Nephron (organoid): ENCODE measurements around the gene MAST2.
A peak's percentile ranks its signal among the peaks of the same experiment; 100 is the strongest.

Source experiments
- H3K27ac Mint-ChIP-seq, 3 experiments: 2 replicates each; pipeline ENCODE4 v1.8.0; 2020; ENCODE audit warnings: mixed read lengths in 3 of 3, mild to moderate bottlenecking in 2 of 3, moderate library complexity in 1 of 3
- H3K27me3 Mint-ChIP-seq: 2 replicates; pipeline ENCODE4 v1.8.0; 2021; ENCODE audit warnings: low read depth, mild to moderate bottlenecking, moderate library complexity, mixed read lengths
- H3K36me3 Mint-ChIP-seq: 2 replicates; pipeline ENCODE4 v1.8.0; 2020; ENCODE audit warnings: low read depth, mixed read lengths
- H3K4me1 Mint-ChIP-seq: 2 replicates; pipeline ENCODE4 v1.8.0; 2020; ENCODE audit warnings: mixed read lengths
- H3K4me3 Mint-ChIP-seq, 3 experiments: 2 replicates each; pipeline ENCODE4 v1.8.0; 2020; ENCODE audit warnings: mild to moderate bottlenecking in 3 of 3, mixed read lengths in 3 of 3, moderate library complexity in 2 of 3
- H3K9me3 Mint-ChIP-seq: 2 replicates; pipeline ENCODE4 v1.8.0; 2020; ENCODE audit warnings: mixed read lengths
- CTCF ChIP-seq, 3 experiments: fragments of 200-600 bp; sonication (generic); IDR thresholded peaks; one replicate each; pipeline ENCODE4 v1.5.0; 2021; ENCODE audit warnings: antibody characterized with exemption in 3 of 3; ENCODE audit not compliant: unreplicated experiment in 3 of 3

The MAST2 gene

GRCh38 chr1:46034601-46035516 lies 231.4 kb downstream of the MAST2 start:
- Mint-ChIP-seq H3K4me3 (no peak overlapping the region), H3K27ac (no peak overlapping the region), H3K4me1 (no peaks in the 10 kb centered on the region), H3K9me3 (no peaks in the 10 kb centered on the region), H3K27me3 (no peaks in the 10 kb centered on the region), H3K36me3 (peaks cover 24% of the 10 kb centered on the region)
- TF ChIP-seq CTCF (IDR thresholded peaks at IDR 0.05; ENCODE audit: unreplicated experiment in 3 of 3) = no peak

GRCh38 chr1:46036894-46037839 lies 233.8 kb downstream of the MAST2 start:
- Mint-ChIP-seq H3K27ac (no peak overlapping the region), H3K9me3 (no peaks in the 10 kb centered on the region), H3K4me1 (peaks cover 6% of the 10 kb centered on the region), H3K4me3 (no peak overlapping the region), H3K36me3 (peaks cover 24% of the 10 kb centered on the region), H3K27me3 (no peaks in the 10 kb centered on the region)
- TF ChIP-seq CTCF (IDR thresholded peaks at IDR 0.05; ENCODE audit: unreplicated experiment in 3 of 3) = peak; percentile 93 to 97 (median 96)

- H3K27me3 Mint-ChIP-seq = no peaks in the 10 kb centered on the region
- no peaks in the 10 kb centered on the region for H3K9me3 Mint-ChIP-seq
- TF ChIP-seq CTCF (IDR thresholded peaks at IDR 0.05; ENCODE audit: unreplicated experiment in 3 of 3) = no peak
- no peak overlapping the region for H3K27ac Mint-ChIP-seq
- H3K36me3 Mint-ChIP-seq = peaks cover 35% of the 10 kb centered on the region
- peaks cover 22% of the 10 kb centered on the region for H3K4me1 Mint-ChIP-seq
- no peak overlapping the region for H3K4me3 Mint-ChIP-seq
These were observed 236.2 kb downstream of the MAST2 start for GRCh38 chr1:46039571-46040052.

- no peak for TF ChIP-seq CTCF (IDR thresholded peaks at IDR 0.05; ENCODE audit: unreplicated experiment in 3 of 3)
- no peaks in the 10 kb centered on the region for H3K27me3 Mint-ChIP-seq
- peaks cover 55% of the 10 kb centered on the region for H3K36me3 Mint-ChIP-seq
- peaks cover 22% of the 10 kb centered on the region for H3K4me1 Mint-ChIP-seq
- H3K27ac Mint-ChIP-seq = peak overlapping the region in 2 of 3 experiments; percentile 31 to 72
- H3K9me3 Mint-ChIP-seq = no peaks in the 10 kb centered on the region
- no peak overlapping the region for H3K4me3 Mint-ChIP-seq
These were observed 238.1 kb downstream of the MAST2 start for GRCh38 chr1:46041551-46041950.

GRCh38 chr1:46041974-46042373 lies 238.6 kb downstream of the MAST2 start:
- no peaks in the 10 kb centered on the region for H3K9me3 Mint-ChIP-seq

More at GRCh38 chr1:46041974-46042373, 238.6 kb downstream of the MAST2 start:
- no peaks in the 10 kb centered on the region for H3K27me3 Mint-ChIP-seq
- H3K4me1 Mint-ChIP-seq = peaks cover 22% of the 10 kb centered on the region
- H3K4me3 Mint-ChIP-seq = no peak overlapping the region
- peak overlapping the region in 2 of 3 experiments; percentile 31 to 72 for H3K27ac Mint-ChIP-seq
- peaks cover 55% of the 10 kb centered on the region for H3K36me3 Mint-ChIP-seq
- TF ChIP-seq CTCF (IDR thresholded peaks at IDR 0.05; ENCODE audit: unreplicated experiment in 3 of 3) = no peak
